Left ventricle myocardium inferior (tissue), 1 donor: ENCODE data around the gene POLA1. TPM values are rescaled to one million over a fixed set of nuclear protein-coding genes. Genes with fewer than 3 reads are reported as not detected.

Source experiments
- DNase-seq: peaks from one replicate; pipeline ENCODE4 v3.0.0-alpha.2; 2020
- H3K27ac ChIP-seq: fragments of 200-600 bp; replicated peaks from 2 replicates; pipeline ENCODE4 v1.8.0; 2021
- H3K27me3 ChIP-seq: fragments of 200-600 bp; 2 replicates; pipeline ENCODE4 v1.8.0; 2021; ENCODE audit warnings: low read depth
- H3K36me3 ChIP-seq: fragments of 200-600 bp; 2 replicates; pipeline ENCODE4 v1.8.0; 2021
- H3K4me1 ChIP-seq: fragments of 200-600 bp; 2 replicates; pipeline ENCODE4 v1.8.0; 2021
- H3K4me3 ChIP-seq: fragments of 200-600 bp; 2 replicates; pipeline ENCODE4 v1.8.0; 2021; ENCODE audit warnings: mild to moderate bottlenecking, moderate library complexity
- H3K9me3 ChIP-seq: fragments of 200-600 bp; replicated peaks from 2 replicates; pipeline ENCODE4 v1.8.0; 2021
- CTCF ChIP-seq: fragments of 200-600 bp; IDR thresholded peaks from 2 replicates; pipeline ENCODE4 v1.8.0; 2021; ENCODE audit warnings: antibody characterized with exemption, mild to moderate bottlenecking, borderline replicate concordance
- intact Hi-C: fragments of 100-400 bp; cut with micrococcal nuclease; formaldehyde crosslinking; loops from one replicate; pipeline ENCODE4 v1.11.0; 2022
- total RNA-seq: library from RNA; stranded (reverse); fragmentation: NEBNext Ultra II Directional; extraction: Animal tissue kit (Norgen Biotek cat#: 25700); gene quantifications from one replicate; pipeline ENCODE4 v1.2.1, GENCODE V29; 2021
- donor health status: DM: no; HTN: yes; CAD: no; lungs with severe emphysema.

Gene POLA1
- total RNA-seq, 1 donor from 2014 or later, result 7.3 TPM

DNA sequence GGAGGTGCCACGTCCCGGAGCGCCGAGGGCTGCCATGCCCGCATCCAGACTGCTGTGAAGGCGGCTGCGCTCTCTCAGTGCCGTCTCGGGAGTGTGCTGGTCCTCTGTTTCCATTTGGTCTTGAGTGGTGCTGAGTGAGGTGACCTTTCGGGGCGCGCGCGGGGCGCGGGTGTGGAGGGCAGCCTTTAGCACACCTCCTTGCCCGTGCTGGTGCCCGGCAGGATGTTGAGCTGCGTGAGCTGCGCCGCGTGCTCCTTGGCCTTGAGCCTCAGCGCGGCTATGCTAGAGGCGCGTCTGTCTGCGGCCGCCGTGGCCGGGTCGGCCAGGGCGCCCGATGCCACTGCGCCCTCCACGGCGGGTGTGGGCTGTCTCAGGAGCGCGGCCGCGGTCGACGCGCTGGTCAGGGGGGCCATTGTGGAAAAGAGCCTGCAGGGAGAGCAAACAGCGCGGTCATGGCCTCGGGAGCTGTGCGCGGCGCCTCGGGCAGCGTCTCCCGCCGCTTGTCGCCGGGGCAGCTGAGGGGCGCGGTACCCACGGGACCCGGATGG lies 310.8 kb downstream of the POLA1 start:
- Histone ChIP-seq H3K4me3 (peak overlapping the region; percentile 49), H3K27me3 (peaks cover 78% of the 10 kb centered on the region), H3K27ac (no peak overlapping the region), H3K4me1 (peaks cover 15% of the 10 kb centered on the region), H3K36me3 (no peaks in the 10 kb centered on the region), H3K9me3 (no peaks in the 10 kb centered on the region)
- TF ChIP-seq CTCF, result no peak
- no peak for DNase-seq
- intact Hi-C loops, result no loop called here

DNA sequence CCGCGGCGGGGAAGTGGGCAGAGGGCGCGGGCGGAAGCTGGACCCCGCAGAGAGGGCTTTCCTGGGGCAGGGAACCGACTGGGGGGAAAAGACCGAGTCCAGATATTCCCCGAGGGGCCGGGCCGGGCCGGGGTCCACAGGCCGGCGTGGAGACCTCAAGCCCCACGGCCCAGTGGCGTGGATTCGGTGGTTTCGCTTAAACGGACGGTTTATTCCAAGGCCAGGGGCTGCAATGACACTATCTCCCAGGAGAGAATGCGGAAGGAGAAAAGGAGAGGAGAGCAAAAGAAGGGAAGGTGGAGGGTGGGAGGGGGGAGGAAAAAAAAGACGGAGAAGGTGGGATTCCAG lies 311.3 kb downstream of the POLA1 start:
- TF ChIP-seq CTCF, result no peak
- intact Hi-C loops, result no loop called here
- no peak for DNase-seq
- no peaks in the 10 kb centered on the region for H3K36me3 ChIP-seq
- peak overlapping the region; percentile 49 for H3K4me3 ChIP-seq
- peaks cover 82% of the 10 kb centered on the region for H3K27me3 ChIP-seq
- no peaks in the 10 kb centered on the region for H3K9me3 ChIP-seq
- H3K27ac ChIP-seq, result no peak overlapping the region
- H3K4me1 ChIP-seq, result peaks cover 15% of the 10 kb centered on the region

DNA sequence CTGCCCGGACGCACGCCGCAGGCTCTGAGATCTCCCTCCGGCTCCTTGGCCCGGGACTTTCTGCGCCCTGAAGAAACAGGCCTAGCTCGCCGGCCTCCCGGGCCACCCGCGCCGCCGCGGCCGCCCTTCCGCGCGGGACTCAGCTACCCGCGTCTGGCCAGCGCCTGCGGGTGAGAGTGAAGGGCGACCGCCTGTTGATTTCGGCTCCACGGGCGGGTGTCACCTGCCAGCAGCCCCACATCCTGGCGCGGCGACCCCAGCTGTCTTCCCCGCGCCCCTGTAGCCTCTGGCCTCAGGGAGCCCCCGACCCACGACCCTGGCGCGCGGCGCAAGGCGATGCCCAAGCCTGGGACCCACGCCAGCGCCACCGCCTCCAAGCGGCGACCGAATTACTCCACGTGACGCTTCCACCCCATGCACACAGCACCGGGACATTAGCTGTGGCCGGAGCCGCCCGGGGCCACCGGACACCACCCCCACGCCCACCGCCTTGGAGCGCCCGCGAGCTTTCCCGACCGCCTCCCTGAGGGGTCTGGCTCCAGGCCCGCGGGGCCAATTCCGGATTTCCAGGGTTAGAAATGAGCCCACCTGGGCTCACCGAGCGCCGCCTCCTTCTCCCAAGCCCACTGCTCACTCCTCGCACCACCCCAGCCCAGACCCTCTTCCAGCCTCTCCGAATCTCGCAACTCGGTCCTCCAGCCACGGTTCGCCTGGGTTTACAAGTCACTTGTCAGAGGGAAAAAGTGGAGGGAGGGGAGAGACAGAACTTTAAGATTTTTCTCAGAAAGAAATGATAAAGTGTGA lies 311.9 kb downstream of the POLA1 start:
- no peak for TF ChIP-seq CTCF
- H3K9me3 ChIP-seq, result no peaks in the 10 kb centered on the region
- H3K36me3 ChIP-seq, result no peaks in the 10 kb centered on the region
- H3K27me3 ChIP-seq, result peaks cover 88% of the 10 kb centered on the region
- intact Hi-C loops, result no loop called here
- DNase-seq, result no peak
- H3K4me3 ChIP-seq, result peak overlapping the region; percentile 49
- peaks cover 15% of the 10 kb centered on the region for H3K4me1 ChIP-seq
- H3K27ac ChIP-seq, result no peak overlapping the region

- TF ChIP-seq CTCF, result no peak
- H3K27me3 ChIP-seq, result peaks cover 98% of the 10 kb centered on the region
- H3K36me3 ChIP-seq, result no peaks in the 10 kb centered on the region
- H3K9me3 ChIP-seq, result no peaks in the 10 kb centered on the region
- DNase-seq, result no peak
- intact Hi-C loops, result no loop called here
- H3K4me1 ChIP-seq, result peaks cover 15% of the 10 kb centered on the region
- H3K4me3 ChIP-seq, result no peak overlapping the region
- no peak overlapping the region for H3K27ac ChIP-seq
Measured at GRCh38 chrX:25006586-25007058, 312.9 kb downstream of the POLA1 start.

- no peak overlapping the region for H3K4me3 ChIP-seq
- no peaks in the 10 kb centered on the region for H3K36me3 ChIP-seq
- no peak for DNase-seq
- H3K9me3 ChIP-seq, result no peaks in the 10 kb centered on the region
- peaks cover 20% of the 10 kb centered on the region for H3K4me1 ChIP-seq
- H3K27ac ChIP-seq, result no peak overlapping the region
- H3K27me3 ChIP-seq, result peaks cover 100% of the 10 kb centered on the region
- intact Hi-C loops, result no loop called here
- TF ChIP-seq CTCF, result no peak
Measured at GRCh38 chrX:25007059-25008053, 313.6 kb downstream of the POLA1 start.
